NCI-H1417 treated with DMSO at 0.1 percent for 48 hours (cell line): ENCODE data around the gene SMAD7.

Experiments
- DNase-seq: peaks from one replicate; lab custom pipeline; 2025; lab: John Stamatoyannopoulos, UW

The SMAD7 gene

DNA sequence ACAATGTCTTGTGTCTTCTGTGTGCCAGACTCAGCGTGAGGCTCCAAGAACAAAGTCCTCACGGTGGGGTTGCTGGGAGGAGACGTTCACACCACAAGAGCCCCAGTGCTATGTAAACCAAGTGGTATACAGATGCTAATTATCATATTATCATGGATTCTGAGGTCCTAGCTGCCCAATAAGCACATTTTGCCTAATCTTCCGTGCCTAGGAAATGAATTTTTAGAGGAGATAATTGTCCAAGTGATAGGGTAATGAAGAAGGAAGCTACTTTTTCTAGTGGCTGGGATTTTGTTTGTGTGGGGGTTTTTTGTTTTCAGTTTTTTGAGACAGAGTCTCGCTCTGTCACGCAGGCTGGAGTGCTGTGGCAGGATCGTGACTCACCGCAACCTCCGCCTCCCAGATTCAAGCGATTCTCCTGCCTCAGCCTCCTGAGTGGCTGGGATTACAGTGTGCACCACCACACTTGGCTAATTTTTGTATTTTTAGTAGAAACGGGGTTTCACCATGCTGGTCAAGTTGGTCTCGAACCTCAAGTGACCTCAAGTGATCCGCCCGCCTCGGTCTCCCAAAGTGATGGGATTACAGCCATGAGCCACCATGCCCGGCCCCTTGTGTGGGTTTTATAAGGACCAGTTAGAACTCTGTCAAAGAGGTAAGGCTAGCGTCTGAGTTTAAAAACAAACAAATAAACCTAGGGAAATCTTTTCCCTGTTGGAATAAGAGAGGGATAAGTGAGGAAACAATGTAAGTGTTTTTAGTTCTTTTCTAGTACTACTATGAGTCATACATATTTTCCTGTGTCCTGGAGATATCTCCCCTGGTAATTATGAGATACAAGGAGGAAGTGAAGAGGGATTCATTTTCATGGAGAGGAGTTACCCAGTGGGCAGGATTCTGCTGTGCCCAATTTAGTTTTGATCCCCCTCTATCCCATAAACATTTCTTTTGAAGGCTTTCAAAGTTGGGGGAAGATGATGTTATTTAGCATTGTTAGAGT is 9.5 kb upstream of the SMAD7 start:
- DNase-seq = no peak

DNA sequence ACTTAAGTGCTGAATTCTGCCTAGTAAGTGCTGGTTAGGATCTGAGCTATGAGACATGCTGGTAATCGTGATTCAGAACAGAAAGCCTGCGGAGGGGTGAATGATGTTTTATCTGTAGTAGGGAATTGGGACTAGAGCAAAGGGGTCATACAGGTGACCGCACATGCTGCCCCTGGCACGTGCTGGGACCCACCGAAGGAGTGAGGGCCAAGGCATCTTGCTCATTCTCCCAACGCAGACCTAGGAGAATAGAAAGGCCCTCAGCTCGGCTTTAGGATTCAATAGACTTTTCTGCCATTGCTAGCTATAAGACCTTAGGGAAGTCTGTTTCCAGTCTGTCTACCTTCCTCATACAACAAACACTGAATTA is 8.8 kb upstream of the SMAD7 start:
- DNase-seq = no peak

DNA sequence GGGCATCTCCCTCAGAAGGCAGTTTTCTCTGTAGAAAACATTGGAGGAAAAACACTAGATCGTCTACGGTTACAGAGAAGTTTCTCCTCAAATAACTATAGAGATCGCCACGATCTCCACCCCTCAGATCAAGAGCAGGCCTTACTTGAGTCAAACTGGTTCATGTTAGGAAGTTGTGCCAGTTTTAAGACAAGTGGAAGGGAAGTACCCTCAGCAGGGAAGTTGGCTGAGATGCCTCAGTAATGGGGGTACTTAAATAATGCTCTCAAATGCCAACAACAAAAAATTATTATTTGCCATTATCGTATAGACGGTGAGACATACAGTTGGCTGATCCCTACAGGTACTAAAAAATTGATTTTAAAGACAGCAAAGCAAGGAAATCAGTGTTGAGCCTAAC is 8.2 kb upstream of the SMAD7 start:
- DNase-seq = no peak

DNA sequence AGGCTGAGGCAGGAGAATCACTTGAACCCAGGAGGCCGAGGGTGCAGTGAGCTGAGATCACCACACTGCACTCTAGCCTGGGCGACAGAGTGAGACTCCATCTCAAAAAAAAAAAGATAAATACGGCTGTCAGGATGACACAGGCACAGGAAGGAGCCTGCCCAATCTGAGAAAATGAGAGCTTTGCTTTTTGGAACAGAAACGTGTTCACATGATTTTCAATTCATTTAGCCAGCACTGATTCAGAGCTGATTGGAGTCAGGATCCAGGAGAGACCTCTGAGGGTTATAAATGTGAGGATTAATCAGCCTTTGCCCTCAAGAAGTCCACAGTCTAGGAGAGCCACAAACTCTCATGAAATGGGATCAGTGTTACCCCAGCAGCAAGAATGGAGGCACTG is 6.9 kb upstream of the SMAD7 start:
- DNase-seq = no peak

DNA sequence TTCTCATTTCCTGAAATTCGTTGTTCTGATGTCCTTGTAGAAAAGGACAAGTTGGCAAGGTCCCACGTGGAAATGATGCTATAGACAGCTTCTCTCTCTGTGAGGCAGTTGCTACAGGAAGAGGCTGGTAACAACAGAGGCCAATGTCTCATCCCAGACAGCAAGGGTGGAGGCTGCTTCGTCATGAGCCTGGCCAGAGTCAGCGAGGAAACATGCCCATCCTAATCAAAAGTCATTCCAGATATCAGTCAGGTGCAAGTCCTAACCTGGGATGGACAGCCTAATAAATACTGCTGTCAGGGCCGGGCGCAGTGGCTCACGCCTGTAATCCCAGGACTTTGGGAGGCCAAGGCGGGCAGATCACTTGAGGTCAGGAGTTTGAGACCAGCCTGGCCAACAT is 6.4 kb upstream of the SMAD7 start:
- no peak for DNase-seq

DNA sequence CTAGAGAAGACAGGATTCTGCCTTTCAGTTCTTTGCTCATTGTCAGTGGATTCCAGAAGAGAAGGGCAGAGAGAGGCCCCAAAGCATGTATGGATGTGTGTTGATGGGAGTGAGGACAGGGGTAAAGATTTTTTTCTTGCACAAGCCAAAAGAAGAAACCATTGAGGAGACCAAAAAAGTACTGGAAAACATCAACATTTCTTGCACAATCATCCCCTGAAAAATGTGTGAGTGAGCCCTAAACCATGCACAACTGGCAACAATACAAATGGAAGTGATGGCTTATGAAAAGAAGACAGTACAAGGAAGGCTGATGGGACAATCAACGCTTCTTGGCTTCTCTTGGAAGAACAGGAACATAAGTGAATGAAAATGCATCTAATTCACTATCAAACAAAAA is 5.6 kb upstream of the SMAD7 start:
- no peak for DNase-seq

DNA sequence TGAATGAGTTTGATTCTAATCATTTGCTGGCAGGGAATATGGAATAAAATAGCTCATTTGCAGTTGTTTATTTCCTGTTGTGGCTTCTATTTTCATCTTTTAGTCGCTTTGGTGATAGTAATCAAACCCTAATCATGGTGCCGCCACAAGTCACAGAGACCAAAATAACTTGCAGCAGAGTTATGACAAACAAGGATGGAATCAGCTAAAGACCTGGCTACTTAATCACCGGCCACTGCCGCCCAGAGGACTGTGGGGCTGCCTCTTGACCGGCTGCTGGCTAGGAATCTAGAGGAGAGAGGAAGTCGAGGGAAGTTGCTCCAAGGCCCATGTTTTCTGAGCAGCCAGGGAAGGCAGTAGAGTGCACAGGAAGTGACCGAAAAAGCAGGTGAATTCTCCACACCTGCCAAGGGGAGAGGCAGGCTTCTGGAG is 5.1 kb upstream of the SMAD7 start:
- no peak for DNase-seq

DNA sequence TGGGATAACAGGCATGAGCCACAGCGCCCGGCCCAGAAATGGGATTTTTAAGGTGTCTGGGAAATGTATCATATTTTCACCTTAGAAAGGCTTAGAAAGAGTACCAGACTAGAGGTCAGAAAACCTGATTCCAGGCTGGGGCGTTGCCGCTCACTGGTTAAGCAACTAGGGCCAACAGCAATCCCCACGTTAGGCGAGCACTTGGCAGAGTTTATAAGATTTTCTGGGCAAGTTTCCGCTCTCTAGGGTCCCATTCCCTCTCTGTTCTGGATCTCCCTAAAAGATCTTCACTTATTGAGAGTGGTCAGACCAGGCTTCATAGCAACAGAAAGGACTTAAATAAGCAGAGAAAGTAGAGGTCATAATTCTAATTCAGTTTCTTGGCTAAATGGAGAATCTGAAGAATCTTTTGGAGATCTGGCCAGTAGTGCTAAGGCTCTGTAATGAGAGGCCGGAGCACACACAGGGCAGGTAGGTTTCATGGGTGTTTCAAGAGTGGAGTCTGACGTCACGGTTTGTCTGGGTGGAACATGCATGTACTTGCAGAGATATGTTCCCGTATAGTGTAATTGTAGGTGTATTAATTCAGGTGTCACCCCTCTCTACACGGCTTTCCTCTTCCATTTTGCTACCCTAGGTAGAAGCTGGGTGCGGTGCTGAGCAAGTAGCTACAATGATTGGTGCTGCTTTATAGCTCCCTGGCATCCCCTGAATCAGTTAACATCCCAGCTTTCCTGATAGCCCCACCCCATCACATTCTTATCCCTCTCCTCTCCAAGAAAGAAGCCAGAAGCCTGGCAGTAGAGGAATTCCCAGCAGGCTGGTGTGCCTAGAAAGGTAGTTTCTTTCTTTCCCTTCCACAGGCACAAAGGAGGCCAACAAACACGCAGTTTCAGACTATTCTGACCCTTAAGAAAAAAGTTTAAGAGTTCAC is 4.4 kb upstream of the SMAD7 start:
- DNase-seq = no peak

DNA sequence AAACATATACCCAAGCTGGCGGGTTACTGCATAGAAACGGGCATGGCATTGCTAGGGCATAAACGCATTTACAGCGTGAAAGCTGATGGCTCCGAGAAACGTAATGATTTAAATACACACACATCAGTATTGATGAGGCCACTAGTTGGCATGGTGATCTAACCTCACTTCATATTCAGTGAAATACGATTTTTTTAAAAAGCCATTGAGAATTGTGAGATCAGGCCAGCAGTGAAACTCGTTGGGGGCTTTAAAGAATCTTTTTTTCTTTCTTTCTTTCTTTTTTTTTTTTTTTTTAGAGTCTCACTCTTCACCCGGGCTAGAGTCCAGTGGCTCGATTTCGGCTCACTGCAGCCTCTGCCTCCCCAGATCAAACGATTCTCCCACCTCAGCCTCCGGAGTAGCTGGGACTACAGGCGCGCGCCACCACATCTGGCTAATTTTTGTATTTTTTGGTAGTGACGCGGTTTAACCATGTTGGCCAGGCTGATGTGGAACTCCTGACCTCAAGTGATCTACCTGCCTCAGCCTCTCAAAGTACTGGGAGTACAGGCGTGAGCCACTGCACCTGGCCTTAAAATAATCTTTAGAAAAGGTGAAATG is 2.4 kb upstream of the SMAD7 start:
- no peak for DNase-seq

DNA sequence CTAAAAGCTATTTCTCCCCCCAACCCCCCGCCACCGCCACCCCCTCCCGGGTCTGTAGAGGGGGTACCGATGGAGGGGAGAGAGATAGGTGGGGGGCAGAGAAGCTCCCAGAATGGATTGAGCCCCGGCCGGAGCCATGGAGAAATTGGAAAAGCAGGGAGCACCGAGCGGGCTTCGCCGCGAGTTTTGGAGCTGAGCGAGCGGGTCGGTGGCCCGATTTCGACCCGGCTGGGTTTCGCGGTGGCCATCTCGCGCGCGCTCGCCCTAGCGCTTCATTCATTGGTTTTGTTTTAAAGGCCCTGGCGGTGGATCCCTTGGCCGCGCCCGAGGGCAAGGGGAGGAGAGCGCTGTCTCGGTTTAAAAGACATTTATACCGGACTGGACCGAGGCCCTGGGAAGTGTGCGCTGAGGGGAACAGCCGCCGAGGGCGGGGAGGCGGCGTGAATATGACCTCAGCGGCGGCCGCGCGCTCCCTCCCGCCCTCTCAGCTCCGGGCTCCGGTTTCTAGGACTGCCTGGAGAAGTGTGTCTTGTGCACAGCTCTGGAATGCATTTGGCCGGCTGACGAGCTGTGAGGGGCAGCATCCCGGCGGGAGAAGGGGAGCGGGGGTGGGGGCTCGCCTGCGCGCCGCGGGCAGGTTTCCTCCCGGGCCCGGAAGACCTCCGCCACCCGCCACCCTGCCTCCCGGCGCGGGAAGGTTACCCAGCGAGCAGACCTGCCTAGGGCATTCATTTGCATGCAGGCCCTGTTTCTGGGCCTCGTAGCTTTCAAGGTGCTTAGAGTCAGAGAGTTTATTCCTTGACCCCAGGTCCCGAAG is 1.7 kb upstream of the SMAD7 start:
- peak; percentile 70 for DNase-seq

DNA sequence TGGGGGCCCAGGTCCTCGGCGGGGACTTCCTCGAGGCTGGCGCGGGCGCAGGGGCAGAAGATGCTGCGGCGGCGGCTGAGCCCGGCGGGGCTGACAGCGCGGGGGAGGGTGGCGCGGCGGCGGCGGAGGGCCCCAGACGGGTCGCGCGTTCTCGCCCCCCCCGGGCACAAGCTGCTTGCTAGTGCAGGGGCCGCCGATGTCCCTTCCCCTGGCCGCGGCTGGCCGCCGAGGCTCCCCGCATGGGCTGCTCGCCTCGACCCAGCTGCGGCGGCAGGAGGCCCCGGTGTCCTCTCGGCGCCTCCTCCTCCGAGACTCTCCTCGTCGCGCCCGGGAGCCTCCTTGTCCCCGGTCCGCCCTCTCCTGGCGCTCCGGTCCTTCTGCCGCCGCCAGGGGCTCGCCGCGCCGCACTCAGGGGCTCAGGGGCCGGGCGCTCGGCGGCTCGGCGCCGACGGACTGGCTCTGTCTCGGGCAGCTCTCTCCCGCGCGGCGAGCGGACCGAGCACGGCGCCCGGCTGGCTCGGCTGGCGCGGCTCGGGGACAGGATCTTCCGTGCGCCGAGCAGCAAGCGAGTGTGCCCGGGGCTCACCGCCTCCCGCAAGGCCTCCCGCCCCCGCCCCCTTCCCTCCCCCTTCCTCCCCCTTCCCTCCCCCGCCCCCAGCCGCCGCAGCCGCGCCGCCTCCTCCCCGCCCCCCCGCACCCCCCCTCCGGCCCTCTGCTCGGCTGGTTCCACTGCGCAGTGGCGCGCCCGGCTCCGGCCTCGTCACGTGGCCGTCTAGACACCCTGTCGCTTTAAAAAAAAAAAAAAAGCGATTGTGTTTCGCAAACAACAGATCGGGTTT is 902 bp upstream of the SMAD7 start:
- peak; percentile 63 for DNase-seq

DNA sequence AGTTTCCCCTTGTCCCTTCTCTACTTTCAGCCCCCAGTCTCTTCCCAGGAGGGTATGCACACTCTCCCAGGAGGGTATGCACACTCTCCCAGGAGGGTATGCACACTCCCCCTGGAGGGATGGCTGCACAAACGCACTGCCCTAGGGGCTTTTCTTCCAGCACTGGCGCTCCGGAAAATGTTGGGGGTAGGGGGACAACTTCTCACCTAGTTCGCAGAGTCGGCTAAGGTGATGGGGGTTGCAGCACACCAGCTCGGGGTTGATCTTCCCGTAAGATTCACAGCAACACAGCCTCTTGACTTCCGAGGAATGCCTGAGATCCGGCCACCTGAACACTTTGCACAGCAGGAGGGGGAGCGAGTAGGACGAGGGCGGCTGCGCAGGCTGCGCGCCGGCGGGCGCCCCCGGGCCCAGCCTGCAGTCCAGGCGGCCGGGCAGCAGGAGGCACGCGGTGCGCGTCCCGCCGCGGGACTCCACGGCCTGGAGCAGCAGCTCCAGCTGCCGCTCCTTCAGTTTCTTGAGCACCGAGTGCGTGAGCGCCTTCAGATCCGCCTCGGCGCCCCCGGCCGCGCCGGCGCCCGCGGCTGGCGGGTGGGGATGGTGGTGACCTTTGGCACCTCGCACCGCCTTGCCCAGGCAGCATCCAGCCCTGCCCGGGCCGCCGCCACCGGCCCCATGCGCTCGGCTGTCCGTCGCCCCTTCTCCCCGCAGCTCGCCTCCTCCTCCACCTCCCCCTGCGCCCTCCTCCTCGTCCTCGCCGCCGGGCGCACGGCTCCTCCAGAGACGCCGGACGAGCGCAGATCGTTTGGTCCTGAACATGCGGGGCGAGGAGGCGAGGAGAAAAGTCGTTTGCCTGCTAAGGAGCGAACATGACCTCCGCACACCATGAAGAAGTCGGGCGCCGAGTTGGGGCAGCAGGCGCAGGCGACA is 894 bp downstream of the SMAD7 start:
- peak; percentile 36 for DNase-seq

DNA sequence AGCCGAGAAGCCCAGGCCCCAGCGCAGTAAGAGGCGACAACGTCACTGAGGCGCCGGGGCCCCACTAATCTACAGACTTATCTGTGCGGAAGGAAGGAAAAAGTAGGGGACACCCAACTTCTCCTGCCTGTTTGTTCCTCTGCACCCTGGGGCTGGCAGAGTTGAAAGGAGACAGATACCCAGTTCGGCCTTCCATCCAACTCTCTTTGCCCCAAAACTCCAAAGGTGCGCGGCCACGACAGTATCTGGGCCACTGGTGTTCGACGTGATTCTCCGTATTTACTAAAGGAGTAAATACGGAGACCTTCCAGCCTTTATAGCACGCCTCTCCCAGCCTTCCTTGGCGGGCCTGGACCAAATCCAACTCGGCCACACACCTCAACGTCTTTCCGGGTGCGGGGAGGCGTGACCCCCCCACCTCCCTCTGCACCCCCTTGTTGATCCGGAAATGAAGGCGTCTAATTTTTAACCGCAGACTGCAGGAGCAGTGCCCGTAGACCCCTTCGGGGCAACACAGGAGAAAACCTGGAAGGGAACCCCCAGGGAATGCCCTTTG is 1.6 kb downstream of the SMAD7 start:
- DNase-seq = no peak

DNA sequence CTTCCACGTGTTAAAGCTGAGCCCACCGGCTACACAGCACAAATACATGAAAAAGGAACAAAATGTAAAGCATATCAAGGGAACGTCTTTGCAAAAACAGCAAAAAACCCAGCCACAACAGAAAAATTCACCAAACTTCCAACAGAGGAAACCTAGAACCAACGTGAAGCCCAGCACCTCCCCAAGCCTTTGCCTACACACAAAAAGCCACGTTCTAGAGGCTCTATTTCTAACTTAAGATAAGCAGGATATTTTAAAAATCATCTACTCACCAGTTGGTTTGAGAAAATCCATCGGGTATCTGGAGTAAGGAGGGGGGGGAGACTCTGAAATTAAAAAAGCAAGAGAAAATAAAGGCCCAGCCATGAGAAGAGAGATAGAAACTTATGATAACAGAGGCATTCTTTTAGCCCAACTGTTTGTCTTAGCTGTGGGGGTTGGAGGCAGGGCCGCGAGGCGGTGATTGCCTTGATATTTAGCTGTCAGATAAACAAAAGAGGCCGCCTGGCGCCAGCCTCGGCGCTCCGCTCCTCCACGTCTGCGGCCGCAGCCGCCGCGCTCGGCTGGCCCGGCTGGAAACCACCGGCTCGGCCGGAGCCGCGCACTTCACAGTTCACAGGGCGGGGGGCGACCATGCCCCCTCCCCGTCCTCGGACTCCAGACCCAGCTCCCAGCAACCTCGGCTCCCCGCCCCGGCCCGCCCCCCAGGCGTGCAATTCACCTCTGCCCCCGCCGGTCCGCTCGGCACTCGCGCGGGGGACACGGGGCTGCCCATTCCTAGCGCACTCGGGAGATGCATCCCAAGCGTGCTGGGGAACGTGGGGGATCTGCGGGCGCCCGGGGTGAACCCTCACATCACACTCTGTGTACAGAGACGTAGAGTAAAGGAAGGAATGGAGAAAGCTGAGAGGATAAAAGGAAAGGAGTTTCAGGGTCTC is 2.4 kb downstream of the SMAD7 start:
- DNase-seq = peak; percentile 28

DNA sequence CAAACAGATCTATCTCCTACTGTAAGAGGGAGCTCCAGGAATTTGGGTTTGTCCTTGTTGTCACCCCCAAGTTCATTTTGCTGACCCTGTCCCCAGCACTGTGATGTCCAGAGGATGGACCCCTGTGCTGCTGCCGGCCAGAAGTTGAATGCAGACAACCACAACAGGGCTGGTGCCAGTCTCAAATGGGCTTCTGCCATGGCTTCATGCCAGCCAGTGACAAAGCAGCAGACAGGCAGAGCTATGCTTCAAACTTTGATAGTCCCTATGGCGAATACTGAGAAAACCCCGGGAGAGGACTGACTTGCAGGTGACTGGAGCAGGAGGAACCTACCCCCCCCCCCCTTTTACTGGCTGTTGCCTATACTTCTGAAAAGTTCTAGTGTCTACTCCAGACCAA is 3.2 kb downstream of the SMAD7 start:
- no peak for DNase-seq

DNA sequence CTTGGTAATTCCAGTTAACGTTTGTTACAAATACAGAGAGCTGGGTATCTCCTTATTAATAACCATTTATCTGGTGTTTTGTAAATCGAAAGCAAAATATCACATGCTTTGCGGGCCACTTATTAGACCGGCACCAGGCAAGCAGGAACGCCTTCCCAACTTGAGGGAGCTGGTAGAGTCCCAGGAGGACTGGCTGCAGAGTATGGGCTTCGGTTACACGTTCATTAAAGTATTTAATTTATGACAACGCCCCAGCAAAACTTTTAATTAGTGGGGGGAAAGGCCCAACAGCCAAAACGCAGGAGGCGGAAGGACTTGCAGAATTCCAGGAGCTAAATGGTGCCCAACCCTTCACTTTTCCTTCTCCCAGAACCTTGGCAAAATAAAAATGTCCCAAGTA is 3.7 kb downstream of the SMAD7 start:
- no peak for DNase-seq

DNA sequence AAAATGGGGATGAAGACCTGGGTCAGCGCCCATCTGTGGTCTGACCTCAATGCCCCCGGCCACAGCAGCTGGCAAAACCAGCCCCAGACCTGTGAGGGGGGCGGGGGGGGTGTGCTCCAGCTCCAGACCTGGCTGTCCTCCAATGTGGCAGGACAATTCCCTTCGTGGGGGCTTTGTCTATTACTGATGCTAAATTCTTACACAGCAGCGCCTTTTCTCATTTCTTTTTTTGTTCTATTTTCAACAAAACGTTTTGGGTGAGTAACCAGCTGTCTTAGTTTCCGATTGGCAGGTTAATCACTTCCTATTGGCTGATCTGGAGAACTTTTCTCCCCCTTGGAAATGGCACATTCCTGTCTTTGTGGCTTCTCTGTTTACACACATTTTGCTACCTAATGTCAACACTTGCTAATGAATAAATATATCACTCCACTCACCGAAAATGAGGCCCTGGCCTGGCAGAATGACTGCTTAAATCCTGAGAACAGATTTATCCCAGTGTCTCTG is 4.4 kb downstream of the SMAD7 start:
- DNase-seq = peak; percentile 58

DNA sequence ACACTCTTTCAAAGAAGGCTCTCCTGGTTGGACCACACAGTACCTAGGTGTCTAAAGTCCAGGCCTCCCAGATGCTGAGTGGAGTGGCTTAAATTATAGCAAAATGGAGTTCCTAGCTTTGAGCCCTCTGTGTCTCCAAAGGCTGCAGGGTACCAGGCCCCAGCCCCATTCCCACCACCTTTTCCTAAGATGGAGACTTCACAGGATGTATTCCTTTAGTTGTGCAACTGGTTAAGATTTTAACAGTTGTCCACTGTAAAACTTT is 4.9 kb downstream of the SMAD7 start:
- no peak for DNase-seq
